HG03469 (cell line): Measurements from ENCODE around the gene PPP5C.
"Not testable (repeated sequence)": the region's sequence is repeated elsewhere in the genome, so short reads cannot be mapped to it uniquely, and the experiment has no call there.

ENCODE experiments used
- ATAC-seq: cut with Tn5 transposase; IDR thresholded peaks from one replicate; pipeline ENCODE4 v1.9.1; 2021; ENCODE audit warnings: mild to moderate bottlenecking, moderate library complexity, moderate number of reproducible peaks; ENCODE audit not compliant: unreplicated experiment

PPP5C gene

GRCh38 chr19:46364359-46364758 is 17.5 kb downstream of the PPP5C start:
- no peak for ATAC-seq

DNA sequence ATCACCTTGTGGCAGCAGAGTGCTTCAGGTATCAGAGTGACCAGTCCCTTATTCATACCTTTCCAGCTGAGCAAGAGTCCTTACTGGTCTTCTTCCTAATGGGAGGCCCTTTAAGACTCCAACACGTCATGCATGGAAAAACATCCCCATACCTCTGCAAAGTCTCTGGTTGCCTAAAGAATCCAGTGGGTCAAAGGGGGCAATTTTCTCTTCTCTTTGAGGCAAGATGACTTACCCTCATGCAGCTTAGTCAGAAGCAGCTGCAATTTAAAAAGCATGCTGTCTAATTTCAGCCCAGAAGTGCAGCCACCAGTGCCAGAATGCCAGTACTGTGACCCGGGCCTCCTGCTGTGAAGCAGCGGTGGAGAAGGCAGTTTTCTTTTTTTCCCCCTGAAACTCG is 18.7 kb downstream of the PPP5C start:
- no peak for ATAC-seq

DNA sequence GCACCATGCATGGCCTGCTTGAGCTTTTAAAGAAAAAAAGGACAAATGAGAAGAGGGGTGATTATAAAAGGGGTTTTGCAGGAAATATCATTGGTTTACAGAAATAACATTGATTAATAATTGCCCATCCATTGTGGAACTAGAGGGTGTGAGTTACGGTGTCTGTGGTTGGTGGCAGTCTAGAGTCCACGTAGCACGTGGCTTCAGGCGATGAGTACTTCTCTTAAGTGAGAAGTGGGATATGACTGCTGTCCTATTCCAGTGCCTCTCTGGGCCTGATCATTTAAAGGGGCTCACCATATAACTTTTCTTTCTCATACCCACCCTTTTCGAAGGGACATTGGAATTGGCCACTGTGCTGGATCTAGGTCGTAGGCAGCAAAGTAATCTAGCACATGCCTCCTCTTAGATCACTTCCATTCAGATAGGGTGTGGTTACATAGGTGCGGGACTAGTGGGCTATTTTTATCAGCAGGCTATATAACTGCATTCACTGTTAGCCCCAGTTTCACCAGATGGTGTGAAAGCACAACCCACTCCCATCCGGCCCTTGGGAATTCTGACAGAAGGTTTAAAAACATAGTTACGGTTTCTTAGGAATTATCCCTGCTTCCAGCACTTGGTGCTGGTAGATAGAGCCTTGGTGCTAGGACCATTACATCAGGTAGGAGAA is 19.9 kb downstream of the PPP5C start:
- no peak for ATAC-seq

DNA sequence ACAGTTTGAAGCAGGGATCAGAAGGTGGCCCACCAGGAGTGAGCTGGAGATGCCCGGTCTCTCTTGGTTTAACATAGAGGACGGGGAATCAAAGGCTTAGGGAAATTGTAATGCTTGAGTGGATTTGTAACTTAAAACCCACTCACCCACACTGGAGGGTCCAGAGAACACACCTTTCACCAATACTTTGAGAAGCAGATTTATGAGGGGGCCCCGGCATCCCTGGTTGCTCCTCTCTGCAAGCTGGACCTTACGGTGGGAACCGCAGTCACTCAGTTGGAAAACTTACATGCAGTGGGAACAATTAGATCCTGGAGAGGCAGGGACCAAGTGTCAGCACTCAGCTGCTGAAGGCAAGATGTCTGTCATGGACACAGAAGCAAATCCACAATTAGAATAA is 20.5 kb downstream of the PPP5C start:
- no peak for ATAC-seq

GRCh38 chr19:46368116-46368515 is 21.2 kb downstream of the PPP5C start:
- no peak for ATAC-seq

DNA sequence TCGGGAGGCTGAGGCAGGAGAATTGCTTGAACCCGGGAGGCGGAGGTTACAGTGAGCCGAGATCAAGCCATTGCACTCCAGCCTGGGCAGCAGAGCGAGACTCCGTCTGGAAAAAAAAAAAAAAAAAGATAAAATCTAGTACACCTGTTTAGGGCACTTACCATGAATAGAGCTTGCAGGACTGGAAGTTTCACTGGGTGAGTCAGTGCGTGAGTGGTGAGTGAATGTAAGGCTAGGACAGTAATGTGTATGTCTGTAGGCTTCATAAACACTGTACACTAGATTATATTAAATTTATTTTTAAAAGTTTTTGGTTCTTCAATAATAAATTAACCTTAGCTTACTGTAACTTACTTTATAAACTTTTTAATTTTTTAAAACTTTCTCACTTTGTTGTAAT is 22.9 kb downstream of the PPP5C start:
- no peak for ATAC-seq

GRCh38 chr19:46371371-46371901 is 24.5 kb downstream of the PPP5C start:
- ATAC-seq, result no peak

DNA sequence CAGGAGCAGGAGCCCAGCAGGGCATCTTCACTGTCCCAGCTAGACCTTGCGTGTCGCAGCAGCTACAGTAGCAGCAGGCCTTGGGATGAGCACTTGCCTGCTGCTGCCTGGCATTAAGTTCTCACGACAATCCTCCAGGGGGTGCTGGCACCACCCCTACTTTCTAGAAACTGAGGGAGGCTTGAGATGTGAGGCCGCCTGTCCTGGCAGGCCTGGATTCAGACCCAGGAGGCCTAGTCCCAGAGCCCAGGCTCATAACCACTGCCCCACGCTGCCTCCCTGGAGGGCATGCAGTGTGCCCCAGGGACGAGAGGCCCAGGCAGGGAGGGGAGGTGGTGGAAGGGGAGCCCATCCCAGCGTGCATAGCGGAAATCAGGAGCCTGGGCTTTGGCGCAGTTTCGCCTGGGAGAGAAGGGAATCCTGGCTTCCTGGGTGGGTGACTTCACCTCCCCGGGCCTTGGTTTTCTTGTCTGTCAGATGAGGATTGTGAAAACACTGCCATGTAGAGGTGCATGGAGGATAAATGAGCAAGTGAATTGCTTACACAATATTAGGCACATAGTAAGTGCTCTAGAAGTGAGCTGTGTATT is 26.1 kb downstream of the PPP5C start:
- no peak for ATAC-seq

GRCh38 chr19:46373491-46374359 is 26.8 kb downstream of the PPP5C start:
- ATAC-seq, result no peak

DNA sequence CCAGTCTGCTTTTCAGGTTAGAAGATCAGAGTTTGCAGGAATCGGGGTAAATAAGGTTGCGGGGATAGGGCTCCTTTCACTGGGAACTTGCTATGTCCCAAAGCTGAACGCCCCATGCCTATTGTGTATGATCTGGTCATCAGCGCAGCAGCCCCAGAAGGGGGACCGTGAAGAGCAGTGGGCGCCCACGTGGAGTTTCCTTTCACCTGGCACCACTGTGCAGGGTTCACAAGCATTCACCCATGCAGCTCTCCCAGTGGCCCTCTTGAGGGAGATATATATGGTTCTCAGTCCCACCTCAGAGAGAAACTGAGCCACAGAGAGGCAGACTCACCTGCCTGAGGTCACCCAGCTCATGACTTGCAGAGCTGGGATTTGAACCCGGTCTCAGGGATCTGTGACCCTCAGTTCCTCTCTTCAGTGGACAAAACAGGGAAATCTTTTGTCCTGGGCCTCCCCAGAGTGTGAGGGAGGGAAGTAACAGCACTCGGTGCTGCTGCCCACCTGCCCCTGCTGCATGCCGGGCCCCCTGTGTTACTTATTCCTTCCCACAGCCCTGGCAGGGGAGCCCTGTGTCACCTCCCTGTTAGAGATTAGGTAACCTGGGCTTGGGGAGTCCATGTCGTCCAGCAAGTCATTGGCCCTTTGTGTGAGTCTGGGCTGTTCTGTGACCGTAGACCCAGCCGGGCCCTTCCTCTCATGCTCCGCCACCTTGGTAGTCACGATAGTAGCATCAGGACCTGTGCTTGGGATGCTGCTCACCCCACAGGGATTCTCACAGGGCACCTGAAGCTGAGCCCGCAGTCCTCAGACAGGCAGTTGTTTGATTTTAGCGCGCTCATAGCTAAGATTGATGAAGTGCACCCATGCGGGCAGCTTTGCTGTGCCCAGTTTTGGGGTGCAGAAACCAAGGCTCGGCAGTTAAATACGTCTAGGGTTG is 27.9 kb downstream of the PPP5C start:
- ATAC-seq, result no peak

DNA sequence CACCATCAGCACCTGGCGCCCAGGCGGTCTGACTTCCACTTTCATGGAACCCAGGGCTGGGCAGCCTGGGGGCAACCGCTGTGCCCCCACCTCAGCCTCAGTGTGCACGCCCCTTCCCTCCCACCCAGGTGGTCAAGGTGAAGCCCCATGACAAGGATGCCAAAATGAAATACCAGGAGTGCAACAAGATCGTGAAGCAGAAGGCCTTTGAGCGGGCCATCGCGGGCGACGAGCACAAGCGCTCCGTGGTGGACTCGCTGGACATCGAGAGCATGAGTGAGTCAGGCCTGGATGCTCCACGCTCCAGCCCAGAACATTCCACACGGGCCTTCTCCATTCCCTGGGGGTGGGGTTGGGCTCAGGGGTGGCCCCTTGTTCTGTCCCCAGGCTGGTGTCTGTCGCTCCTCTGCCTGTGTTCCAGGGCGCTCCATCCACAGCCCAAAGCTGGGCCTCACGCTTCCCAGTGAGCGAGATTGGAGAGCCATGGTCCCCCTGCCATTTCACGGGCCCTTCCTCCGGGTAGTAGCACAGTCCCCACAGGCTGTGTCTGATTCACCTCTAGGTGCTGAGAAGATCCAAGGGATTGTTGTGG is 28.7 kb downstream of the PPP5C start:
- not testable (repeated sequence) for ATAC-seq

GRCh38 chr19:46376241-46377153 is 29.6 kb downstream of the PPP5C start:
- no peak for ATAC-seq

DNA sequence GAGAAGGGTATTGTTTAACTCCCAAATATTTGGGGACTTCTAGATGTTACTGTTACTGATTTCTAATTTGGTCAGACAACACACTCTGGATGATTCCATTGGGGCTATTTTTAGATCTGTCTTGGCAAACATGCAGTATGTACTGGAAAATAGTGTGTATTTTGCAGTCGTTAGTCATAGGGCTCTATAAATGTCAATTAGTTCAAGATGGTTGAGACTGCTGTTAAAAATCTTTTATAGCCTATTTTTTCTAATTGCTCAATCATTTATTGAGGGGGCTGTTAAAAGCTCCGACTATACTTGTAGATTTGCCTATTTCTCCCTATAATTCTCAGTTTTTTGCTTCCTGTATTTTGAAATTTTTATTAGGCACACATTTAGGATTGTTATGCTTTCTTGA is 31.4 kb downstream of the PPP5C start:
- ATAC-seq, result no peak

DNA sequence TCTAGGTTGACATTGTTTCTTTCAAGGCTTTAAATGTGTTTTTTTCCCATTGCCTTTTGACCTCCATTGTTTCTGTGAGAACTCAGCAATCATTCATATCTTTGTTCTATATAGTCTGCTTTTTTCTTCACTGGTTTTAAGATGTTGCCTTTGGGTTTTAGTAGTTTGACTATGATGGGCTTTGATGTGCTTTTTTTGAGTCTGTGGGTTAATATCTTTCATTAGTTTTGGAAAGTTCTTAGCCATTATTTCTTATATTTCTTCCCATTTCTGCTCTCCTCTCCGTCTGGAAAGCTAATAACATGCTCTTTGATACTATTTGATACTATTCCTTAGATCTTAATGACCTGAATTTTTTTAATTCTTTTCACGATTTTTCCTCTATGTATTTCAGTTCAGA is 33.8 kb downstream of the PPP5C start:
- ATAC-seq, result no peak

GRCh38 chr19:46381346-46381745 is 34.5 kb downstream of the PPP5C start:
- ATAC-seq, result no peak

GRCh38 chr19:46381756-46382345 is 35.0 kb downstream of the PPP5C start:
- ATAC-seq, result no peak

DNA sequence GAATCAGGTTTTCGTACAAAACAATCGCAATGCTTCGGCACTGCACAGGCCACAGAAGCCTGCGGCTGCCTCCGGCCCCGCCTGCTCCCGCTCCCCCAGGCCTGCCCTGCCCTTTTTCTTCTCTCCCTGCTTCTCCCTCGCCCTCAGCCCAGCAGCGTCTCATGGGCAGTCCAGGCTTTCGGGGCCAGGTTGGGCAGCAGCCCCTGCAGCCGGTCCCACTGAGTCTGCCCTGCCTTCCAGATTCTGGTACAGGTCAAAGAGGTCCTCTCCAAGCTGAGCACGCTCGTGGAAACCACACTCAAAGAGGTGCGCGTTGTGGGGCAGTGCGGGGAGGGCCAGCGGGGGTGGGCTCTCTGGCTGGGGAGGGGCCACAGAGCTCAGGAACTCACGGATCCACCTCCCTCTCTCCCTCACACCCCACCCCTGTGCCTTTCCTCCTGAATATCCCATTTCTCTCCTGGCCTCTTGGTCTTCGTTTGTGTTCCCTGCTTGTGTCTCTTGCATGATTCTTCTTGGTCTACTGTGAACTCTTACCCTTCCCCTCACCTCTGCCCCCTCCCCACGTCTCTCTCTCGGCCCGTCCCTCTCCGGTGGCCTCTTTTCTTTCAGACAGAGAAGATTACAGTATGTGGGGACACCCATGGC is 36.4 kb downstream of the PPP5C start:
- ATAC-seq, result no peak

DNA sequence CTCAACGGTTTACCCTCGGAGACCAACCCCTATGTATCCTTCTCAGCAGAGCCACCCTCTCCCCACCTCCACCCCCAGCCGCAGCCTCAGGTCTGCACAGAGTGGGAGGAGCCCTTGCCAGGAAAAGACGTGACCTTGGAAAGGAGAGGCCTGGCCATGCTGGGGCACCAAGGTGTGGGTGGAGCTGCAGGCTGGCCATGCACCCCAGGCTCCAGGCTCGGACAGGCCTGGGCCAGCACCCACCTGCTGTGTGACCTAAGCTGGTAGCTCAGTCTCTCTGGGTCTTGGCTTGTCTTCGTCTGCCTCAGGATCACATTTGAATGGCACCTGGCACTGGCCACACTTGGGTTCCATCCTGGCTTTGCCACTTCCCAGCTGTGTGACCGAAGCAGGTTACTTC is 37.0 kb downstream of the PPP5C start:
- ATAC-seq, result no peak
